ENCODE results near the gene MEGF9.

Gene MEGF9

DNA sequence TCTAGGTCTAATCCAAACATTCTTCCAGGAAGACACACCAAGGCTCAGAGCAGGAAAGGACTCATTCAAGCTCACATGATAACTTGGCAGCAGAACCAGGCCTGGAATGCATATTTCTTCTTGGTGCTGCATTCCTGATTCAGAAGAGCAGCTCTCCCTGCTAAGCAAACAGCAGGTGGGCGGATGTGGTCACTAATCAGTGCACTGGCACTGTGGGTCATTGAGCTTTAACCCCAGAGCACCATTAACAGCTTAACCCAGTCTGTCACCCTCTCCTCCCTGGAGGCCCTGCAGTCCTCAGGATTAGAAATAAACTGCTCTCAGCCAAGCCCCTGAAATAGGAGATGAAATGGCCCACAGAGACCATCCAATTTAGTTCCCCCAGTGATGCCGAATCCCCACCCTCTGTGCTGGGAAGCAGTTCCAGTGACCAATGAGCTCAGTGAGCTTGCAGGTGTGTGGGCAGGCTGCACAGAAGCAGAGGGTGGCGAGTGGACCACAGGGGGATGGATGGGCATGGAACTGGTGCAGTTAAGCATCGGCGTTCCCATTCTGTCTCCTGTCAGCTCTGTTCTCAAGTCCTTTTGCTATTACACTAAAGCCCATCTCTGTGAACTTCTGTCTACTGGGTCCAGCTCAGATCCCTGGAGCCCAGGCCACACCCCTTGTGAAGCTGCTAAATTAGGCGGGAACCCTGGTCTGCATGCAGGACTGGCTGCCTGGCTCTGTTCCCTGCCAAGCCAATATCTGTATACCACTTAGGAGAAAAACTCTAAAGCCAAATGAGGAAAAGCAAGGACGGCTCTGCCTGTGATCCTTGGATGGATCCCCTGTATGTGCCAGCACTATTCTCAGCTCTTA is 16.6 kb upstream of the MEGF9 start:
- DNase-seq, result no peak

DNA sequence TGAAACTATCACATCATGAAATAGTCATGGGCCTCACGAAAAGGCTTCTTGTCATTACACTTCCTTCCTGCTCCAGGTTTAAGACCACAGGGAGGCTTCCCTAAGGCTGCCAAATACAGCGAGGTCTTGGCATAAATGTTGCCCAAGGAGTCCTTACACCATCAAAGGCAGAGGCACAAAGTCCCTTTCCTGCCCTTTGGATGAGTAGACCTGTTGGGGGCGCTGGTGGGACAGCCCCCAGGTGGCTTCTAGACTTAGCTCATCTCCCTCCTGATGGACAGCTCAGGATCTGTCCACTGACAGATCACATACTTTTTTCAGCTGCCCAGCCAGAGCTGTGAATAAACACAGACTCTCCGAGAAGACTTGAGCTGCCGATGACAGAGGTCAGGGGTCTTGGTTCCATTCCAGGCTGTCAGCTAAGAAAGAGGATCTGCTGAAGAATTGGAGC is 15.5 kb upstream of the MEGF9 start:
- DNase-seq, result no peak

- no peak for DNase-seq
Observed at GRCh38 chr9:120726484-120726883, 12.2 kb upstream of the MEGF9 start.

DNA sequence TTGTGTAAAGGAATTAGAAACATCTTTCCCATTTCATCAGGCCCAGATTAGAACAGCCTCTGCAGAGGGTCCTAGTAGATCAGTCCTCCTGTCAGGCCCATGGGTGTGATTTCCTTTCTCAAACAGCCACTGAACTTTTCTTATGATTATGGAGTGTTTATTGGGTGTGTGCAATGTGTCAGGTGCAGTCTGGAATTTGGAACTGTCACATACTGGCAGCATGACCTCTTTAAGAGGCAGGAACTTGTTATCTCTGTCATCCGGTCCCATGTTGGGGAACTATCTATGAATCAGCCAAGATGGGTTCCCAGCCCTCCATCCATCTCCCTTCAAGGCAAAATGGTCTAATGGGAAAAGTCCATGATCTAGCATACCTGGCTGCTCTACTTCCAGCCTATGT is 11.6 kb upstream of the MEGF9 start:
- no peak for DNase-seq

DNA sequence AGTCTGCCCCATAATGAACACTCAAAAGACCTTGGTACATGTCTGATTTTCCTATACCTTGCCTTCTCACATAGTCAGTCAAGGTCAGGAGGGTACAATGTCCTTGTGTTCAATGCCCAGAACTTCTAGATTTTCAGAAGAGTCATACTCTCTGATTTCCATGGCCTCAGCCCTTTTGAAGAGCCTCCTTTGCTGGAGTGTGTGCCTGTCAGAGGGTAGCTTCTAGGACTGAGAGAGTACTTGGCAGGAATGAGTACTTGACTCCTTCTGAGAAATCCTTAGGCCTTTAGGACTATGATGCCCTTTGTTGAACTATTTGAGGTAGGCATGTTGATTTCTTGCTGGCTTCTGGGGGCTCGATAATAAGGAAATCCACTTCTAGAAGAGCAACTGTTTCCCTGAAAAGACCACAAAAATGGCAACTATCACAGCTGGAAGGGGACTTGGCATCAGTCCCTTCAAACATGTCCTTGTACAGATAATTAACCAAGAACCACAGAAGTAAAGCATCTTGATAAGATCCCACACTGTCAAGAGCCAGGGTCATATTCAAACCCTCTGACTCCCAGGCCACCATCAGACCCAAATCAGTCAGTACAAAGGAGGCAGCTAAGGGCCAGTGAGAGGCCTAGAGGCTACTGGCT is 10.6 kb upstream of the MEGF9 start:
- DNase-seq, result no peak

GRCh38 chr9:120723565-120723964 is 9.3 kb upstream of the MEGF9 start:
- DNase-seq, result no peak

DNA sequence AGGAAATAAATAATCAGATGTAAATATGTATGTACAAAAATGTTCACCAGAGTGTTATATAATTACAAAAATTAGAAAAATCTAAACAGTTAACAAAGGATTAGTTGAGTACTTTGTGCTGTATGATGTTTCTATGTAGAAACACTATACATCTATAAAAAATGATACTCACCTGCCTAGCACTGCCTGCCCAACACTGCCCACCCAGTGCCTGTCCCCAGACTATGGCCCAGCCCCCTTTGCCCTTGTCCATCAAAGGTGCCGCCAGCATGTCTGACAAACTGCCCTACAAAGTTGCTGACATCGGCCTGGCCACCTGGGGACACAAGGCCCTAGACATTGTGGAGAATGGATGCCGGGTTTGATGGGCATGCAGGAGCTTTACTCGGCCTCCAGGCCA is 6.1 kb upstream of the MEGF9 start:
- DNase-seq, result no peak

DNA sequence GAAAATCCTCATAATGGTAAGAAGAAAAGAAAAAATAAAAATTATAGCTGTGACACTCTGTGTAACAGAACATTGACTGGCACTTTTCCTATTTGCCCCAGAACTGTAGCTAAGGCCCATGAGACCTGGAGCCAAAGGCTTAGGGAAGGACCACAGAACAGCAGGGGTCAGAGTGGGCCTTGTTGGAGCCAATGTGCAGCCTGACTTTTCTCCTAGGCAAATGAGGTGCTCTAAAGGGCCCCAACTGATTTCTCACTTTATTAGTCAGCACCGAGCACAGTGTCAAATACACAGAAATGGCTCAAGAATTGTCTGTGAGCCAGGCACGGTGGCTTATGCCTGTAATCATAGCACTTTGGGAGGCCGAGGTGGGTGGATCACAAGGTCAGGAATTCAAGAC is 4.0 kb upstream of the MEGF9 start:
- DNase-seq, result no peak

DNA sequence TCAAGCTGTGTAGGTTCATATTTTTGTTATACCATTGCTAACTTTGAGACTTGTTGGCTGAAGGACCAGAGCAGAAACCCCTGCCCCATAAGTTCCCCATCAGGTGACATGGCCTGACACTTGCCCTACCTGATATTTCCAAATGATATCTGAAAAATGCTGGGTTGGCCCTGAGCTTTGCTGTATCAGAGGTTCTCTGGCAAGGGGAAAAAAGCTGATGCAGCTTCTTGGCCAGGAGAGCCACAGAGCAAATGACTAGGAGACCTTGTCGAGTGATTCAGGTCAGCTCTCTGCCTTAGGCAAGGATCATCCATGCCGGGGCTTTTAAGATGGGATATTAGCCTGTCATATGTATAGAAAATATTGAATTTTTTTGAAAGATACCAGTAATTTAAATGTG is 2.9 kb upstream of the MEGF9 start:
- DNase-seq, result no peak

DNA sequence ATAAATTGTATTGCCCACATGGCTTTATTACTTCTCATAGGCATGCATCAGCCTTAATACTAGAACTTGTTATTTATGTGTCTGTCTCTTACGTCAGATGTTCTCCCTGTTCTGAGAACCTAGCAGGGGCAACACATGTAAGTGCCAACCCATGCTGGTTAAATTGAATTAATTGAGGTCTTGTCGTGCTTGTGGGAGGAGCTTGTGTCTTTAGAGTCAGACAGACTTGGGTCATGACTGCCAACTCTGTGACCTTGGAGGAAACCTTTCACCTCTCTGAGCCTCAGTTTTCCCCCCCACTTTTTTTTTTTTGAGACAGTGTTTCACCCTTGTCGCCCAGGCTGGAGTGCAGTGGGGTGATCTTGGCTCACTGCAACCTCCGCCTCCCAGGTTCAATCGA is 2.2 kb upstream of the MEGF9 start:
- DNase-seq, result no peak

GRCh38 chr9:120715389-120715924 is 1.2 kb upstream of the MEGF9 start:
- no peak for DNase-seq

- no peak for DNase-seq
Observed at GRCh38 chr9:120714846-120715388, 647 bp upstream of the MEGF9 start.

DNA sequence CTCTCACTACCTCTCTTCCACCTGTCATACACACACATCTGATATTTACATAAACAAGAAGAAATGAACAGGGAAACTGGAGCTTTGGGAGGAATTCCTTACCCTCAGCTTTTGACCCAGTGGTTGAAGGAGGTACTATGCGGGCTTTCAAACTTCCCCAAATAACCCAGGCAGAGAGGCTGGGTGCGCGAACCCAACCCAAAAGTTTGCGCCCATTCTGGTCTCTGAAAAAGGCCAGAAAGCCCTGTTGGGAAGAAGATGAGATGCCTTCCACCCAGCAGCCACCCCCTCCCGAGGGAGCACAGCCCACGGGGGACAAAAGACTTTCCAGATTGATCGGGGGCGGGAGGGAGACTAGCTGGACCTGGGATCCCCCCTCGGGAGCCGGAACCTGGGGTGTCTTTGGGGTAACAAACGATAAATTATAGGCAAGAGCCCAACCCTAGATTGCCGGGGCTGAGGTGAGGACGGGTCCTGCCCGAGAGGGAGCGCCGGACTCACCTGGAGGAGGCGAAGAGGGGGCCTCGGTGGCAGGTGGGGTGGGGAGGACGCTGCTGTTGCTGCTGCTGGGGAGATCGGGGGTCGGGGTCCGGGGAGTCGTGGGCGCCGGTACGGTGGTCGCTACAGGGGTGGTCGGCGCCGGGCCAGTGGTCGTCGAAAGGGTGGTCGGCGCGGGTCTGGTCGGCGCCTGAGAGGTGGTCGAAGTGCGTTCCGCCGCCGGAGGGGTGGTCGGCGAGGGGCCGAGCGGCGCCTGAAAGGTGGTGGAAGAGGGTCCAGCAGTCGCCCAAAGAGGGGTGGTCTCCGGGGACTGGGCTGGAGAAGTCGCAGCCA is 798 bp downstream of the MEGF9 start:
- no peak for DNase-seq

- no peak for DNase-seq
Observed at GRCh38 chr9:120712539-120713031, 1.7 kb downstream of the MEGF9 start.

DNA sequence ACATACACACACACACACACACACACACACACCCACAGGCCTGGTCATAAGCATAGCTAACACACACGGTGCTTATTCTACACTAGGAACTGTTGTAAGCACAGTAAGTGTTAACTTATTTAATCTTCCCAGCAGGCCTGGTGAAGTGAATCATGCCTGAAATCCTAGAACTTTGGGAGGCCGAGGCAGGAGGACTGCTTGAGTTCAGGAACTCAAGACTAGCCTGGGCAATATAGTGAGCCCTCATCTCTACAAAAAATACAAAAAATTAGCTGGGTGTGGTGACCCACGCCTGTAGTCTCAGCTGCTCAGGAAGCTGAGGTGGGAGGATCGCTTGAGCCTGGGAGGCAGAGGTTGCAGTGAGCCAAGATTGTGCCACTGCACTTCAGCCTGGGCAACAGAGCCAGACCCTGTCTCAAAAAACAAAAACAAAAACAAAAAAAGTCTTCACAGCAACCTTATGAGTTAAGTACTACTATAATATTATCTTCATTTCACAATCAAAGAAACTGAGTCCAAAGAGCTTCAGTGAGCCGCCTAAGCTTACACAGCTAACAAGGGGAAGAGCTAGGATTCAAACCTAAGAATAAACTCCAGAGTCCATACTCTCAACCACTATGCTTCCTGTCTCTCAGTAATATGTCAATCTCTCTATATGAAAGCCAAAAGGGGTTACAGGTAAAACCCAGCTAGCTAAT is 2.3 kb downstream of the MEGF9 start:
- no peak for DNase-seq

DNA sequence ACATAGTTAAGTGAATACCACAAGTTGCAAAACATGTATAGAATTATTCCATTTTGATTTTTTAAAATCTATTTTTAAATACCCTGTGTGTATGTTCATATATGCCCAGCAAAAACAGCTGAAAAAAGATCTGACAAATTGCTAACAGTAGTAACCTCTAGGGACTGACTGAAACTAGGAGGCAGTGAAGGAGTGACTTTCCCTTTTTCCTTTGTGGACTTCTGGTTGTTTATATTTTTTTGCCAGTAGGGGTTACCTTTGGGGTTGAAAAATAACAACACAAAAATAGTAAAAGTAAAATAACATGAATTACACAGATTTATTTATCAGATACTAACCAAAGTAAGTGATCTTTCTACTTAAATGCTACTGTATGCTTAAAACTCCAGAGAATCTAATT is 2.9 kb downstream of the MEGF9 start:
- no peak for DNase-seq

- DNase-seq, result peak; percentile 78
Observed at GRCh38 chr9:120710110-120710981, 3.9 kb downstream of the MEGF9 start.

- DNase-seq, result no peak
Observed at GRCh38 chr9:120708526-120709224, 5.6 kb downstream of the MEGF9 start.

DNA sequence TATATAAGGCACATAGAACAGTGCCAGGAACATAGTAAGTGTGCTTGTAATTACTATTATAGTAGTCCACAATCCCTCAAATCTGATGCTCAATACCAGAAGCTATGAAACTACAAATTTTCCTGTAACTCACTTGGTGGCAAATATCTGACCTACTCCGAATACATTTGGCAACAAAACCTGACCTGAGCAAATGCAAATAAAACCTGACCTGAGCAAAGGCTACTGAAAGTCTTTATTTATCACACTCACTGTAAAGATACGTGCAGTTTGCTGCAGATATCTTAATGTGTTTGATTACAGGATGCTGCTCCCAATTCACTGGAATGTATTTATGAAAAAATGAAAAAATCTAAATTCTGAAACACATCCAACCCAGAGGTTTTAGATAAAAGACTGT is 7.1 kb downstream of the MEGF9 start:
- DNase-seq, result no peak

- no peak for DNase-seq
Observed at GRCh38 chr9:120705174-120705573, 9.1 kb downstream of the MEGF9 start.

DNA sequence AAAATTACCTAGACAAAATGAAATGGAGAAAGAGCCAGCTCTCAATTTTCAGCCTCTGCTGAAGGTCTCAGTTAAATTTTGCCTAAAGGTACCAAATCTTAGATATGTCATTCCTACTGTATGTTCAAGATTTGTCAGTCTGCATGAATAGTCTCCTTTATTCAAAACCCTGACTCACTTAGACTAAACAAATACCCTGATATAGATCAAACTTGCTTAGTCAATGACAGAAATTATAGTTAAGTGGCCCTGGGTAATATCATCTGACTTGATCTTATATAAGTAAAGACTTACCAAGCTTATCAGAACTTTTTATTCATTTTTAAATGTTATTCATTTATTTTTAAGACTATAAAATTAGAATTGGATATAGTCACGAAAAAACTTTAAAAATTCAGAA is 12.2 kb downstream of the MEGF9 start:
- DNase-seq, result no peak
